GM19397 (cell line): Measurements from ENCODE around the gene LUZP2.
"Not testable (repeated sequence)": the region's sequence is repeated elsewhere in the genome, so short reads cannot be mapped to it uniquely, and the experiment has no call there.

Source experiments
- ATAC-seq: cut with Tn5 transposase; IDR thresholded peaks from one replicate; pipeline ENCODE4 v1.9.1; 2021; ENCODE audit warnings: mild to moderate bottlenecking, moderate library complexity; ENCODE audit not compliant: unreplicated experiment

The LUZP2 gene

DNA sequence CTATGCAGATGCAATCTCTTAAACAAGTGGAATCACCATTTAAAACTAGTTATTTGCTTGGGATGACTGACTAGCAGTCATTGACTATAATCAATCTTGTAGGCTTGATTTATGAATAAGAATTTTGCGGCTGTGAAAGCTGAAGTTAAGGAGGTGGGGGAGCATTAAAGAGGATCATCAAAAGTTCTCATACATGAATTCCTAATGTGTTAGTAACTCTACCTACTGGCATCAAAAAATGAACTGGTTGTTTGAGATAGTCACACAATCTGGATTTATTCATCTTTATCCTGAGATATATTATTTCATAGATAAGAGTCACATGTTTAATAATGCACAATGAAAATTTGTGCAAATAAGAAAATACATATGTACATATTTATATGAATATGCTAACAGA, 393.6 kb downstream of the LUZP2 start:
- no peak for ATAC-seq

- not testable (repeated sequence) for ATAC-seq
Observed at GRCh38 chr11:24891845-24892492, 395.1 kb downstream of the LUZP2 start.

GRCh38 chr11:24896118-24896835, 399.4 kb downstream of the LUZP2 start:
- ATAC-seq: no peak

- no peak for ATAC-seq
Observed at GRCh38 chr11:24900514-24900913, 403.7 kb downstream of the LUZP2 start.

- no peak for ATAC-seq
Observed at GRCh38 chr11:24900960-24901549, 404.2 kb downstream of the LUZP2 start.

- ATAC-seq: no peak
Observed at GRCh38 chr11:24903555-24903954, 406.7 kb downstream of the LUZP2 start.

- no peak for ATAC-seq
Observed at GRCh38 chr11:24925091-24925490, 428.2 kb downstream of the LUZP2 start.

- ATAC-seq: no peak
Observed at GRCh38 chr11:24932110-24933000, 435.5 kb downstream of the LUZP2 start.

DNA sequence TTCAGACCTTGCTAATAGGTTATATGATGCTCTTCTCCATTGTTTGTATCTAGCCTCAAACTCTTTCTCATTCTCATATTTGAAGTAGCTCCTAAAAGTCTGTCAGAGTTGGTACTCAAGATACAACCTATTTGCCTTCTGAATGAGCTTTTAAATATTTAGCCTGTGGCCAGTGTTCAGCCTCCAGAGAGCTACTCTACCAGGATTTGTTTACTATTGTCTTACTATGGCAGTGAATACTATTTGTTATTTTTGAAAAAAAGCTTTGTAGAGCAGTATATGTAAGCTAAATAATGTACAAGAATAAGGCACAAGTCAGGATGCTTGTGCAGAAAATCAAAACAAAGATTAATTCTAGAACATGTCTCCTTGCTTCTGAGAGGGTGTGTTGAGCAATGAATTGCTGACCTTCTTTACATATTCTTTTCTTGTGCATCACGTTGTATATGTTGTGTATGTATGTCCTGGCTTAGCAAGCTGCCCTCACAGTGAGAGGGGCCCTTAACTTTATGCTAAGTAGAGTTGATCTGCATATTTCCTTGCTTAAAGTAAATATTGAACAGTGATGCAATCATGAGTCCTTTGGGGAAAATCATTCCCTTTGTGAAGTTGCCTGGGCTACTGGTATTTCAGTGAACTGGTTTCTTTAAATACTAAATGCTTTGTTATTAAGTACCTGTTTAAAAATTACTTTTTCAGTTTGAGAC, 438.0 kb downstream of the LUZP2 start:
- ATAC-seq: no peak

DNA sequence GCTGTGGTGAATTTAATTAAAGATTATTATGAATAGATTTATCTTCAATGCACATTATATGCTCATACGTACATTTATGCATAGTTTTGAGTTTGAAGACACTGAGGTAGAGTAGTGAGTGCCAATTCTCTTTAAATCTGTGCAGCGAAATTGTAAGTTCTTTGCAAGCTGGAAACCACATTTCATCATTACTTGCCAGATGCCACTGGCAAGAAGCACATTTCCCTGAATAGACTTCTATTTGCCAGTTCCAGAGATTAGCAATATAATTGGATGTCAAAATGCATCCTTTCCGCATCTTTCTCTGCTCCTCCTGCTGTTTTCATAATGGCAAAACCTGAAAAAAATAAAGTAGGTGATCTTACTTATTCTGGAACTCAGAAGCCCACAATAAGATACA, 448.0 kb downstream of the LUZP2 start:
- no peak for ATAC-seq

DNA sequence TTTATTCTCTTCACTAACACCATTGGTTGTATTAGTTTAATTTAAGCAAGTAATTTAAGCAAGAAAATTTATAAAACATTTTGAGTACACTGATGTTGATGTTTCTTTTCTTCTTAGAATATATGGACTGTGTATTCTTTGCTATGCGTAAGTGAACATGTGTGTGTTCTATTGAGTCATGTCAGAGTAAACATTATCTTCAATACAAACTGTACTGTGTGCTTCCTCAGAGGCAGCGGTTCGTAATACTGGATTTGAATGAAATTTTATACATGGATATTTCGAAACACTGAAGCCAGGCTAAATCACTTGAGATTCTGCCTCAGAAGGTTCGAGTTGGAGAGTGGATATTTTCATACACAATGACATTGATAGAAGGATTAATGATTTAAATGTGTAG, 452.6 kb downstream of the LUZP2 start:
- no peak for ATAC-seq

GRCh38 chr11:24963852-24964251, 467.0 kb downstream of the LUZP2 start:
- ATAC-seq: no peak

DNA sequence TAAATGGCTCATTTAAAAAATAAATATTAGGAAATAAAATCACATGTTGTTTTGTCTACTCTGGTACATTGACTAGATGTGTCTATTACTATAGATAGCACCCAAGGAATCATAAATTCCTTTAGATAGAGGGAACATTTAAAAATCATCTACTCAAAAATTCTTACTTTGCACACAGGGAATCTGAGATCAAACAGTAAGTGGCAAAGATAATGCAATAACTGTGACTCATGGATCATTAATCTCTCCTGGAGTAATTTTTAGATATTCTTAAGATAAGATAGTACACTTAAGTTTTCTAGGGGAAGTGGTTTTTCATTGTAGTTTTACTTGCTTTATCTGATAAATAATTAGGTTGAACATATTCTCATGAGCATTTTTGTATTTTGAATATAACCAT, 468.9 kb downstream of the LUZP2 start:
- ATAC-seq: no peak

DNA sequence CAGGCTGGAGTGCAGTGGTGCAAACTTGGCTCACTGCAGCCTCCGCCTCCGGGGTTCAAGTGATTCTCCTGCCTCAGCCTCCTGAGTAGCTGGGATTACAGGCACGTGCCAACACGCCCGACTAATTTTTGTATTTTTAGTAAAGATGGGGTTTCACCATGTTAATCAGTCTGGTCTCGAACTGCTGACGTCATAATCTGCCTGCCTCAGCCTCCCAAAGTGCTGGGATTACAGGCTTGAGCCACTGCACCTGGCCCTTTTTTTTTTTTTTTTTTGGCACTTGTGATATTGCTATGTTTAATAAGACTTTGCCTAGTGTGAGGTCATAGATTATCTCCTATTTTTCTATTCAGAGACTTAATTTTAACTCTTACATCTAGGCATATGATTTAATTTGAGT, 497.1 kb downstream of the LUZP2 start:
- ATAC-seq: not testable (repeated sequence)

- not testable (repeated sequence) for ATAC-seq
Observed at GRCh38 chr11:24999929-25000328, 503.1 kb downstream of the LUZP2 start.

- no peak for ATAC-seq
Observed at GRCh38 chr11:25037431-25037830, 540.6 kb downstream of the LUZP2 start.

DNA sequence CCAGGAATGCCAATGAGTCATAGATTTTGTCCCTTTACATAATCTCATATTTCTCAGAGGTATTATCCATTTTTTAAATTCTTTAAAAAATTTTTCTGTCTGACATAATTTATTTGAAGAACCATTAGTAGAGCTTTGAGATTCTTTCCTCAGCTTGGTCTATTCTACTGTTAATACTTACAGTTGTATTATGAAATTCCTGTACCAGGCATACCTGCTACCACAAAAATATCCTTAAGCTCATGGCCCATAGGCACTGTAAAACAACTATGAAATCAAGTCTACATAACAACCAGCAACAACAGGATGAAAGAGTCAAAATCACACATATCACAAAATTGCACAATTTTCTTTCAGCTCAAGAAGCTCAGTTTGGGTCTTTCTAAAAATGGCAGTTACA, 541.3 kb downstream of the LUZP2 start:
- no peak for ATAC-seq

- ATAC-seq: no peak
Observed at GRCh38 chr11:25039165-25039564, 542.3 kb downstream of the LUZP2 start.

GRCh38 chr11:25048632-25049031, 551.8 kb downstream of the LUZP2 start:
- no peak for ATAC-seq

- no peak for ATAC-seq
Observed at GRCh38 chr11:25052844-25053243, 556.0 kb downstream of the LUZP2 start.

DNA sequence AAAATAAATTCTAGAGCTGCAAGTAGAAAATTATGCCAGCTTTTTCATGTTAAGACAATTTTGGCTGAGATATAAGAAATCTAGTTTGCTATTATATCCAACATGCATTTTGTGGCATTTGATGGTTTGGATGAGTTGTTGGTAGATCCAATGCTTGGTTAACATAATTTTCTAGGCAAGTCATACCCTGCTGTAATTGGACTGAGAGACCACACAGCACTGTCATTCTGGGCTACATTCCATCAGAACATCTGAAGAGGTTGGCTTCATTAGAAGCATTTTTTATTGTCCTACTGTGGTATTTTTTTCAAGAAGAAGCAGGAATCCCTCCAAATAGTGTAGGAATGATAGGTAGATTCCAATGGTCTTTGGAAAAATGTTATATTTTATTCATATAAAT, 561.0 kb downstream of the LUZP2 start:
- no peak for ATAC-seq
